ENCODE results near the gene GRID2. TPM values are rescaled to one million over a fixed set of nuclear protein-coding genes. Genes with fewer than 3 reads are reported as not detected.

GRID2 gene
- total and polyA plus RNA-seq, 8 donors, result 6.4 TPM; not detected in 7

GRCh38 chr4:93646233-93646930 is 1342.6 kb downstream of the GRID2 start:
- intact Hi-C loops (cut with DNase I; ENCODE audit: low total_unique reads), result no loop called here
- Histone ChIP-seq H3K27me3 (no peaks in the 10 kb centered on the region), H3K27ac (no peak overlapping the region), H3K4me1 (no peaks in the 10 kb centered on the region), H3K9me3 (no peaks in the 10 kb centered on the region), H3K4me3 (no peak overlapping the region), H3K36me3 (no peaks in the 10 kb centered on the region)
- TF ChIP-seq EP300 (IDR thresholded peaks at IDR 0.05) (no peak), POLR2A (IDR thresholded peaks at IDR 0.05) (no peak), POLR2AphosphoS5 (IDR thresholded peaks at IDR 0.05) (no peak), CTCF (IDR thresholded peaks at IDR 0.05) (no peak)
- peak in 1 of 2 donors; percentile 36 for DNase-seq

GRCh38 chr4:93648258-93648657 is 1344.5 kb downstream of the GRID2 start:
- Histone ChIP-seq H3K27ac (no peak overlapping the region), H3K9me3 (no peaks in the 10 kb centered on the region), H3K4me1 (no peaks in the 10 kb centered on the region), H3K36me3 (no peaks in the 10 kb centered on the region), H3K4me3 (no peak overlapping the region), H3K27me3 (no peaks in the 10 kb centered on the region)
- intact Hi-C loops (cut with DNase I; ENCODE audit: low total_unique reads), result no loop called here
- TF ChIP-seq CTCF (IDR thresholded peaks at IDR 0.05) (no peak), POLR2AphosphoS5 (IDR thresholded peaks at IDR 0.05) (no peak), EP300 (IDR thresholded peaks at IDR 0.05) (no peak), POLR2A (IDR thresholded peaks at IDR 0.05) (no peak)
- DNase-seq, result peak in 1 of 2 donors; percentile 9
- WGBS, 5 donors, result 82 to 94% (median 90%) methylated on average over 3 of the region's 3 CpGs

GRCh38 chr4:93649828-93650227 is 1346.1 kb downstream of the GRID2 start:
- no peaks in the 10 kb centered on the region for H3K36me3 ChIP-seq
- no peak overlapping the region for H3K27ac ChIP-seq
- H3K27me3 ChIP-seq, result no peaks in the 10 kb centered on the region
- no peak for TF ChIP-seq POLR2A (IDR thresholded peaks at IDR 0.05)
- DNase-seq, result no peak
- no peaks in the 10 kb centered on the region for H3K9me3 ChIP-seq
- no peaks in the 10 kb centered on the region for H3K4me1 ChIP-seq
- intact Hi-C loops (cut with DNase I; ENCODE audit: low total_unique reads), result no loop called here
- no peak overlapping the region for H3K4me3 ChIP-seq

- Histone ChIP-seq H3K9me3 (no peaks in the 10 kb centered on the region), H3K27me3 (no peaks in the 10 kb centered on the region)
Measured at GRCh38 chr4:93654211-93654610, 1350.4 kb downstream of the GRID2 start.

More at GRCh38 chr4:93654211-93654610, 1350.4 kb downstream of the GRID2 start:
- WGBS, 5 donors, result 48 to 76% (median 50%) methylated on average over 1 of the region's 1 CpG
- Histone ChIP-seq H3K4me1 (no peaks in the 10 kb centered on the region), H3K36me3 (no peaks in the 10 kb centered on the region), H3K4me3 (no peak overlapping the region), H3K27ac (no peak overlapping the region)
- no peak for TF ChIP-seq EP300 (IDR thresholded peaks at IDR 0.05)
- TF ChIP-seq POLR2AphosphoS5 (IDR thresholded peaks at IDR 0.05), result no peak
- no peak for TF ChIP-seq CTCF (IDR thresholded peaks at IDR 0.05)
- no peak for TF ChIP-seq POLR2A (IDR thresholded peaks at IDR 0.05)
- DNase-seq, result no peak
- intact Hi-C loops (cut with DNase I; ENCODE audit: low total_unique reads), result no loop called here

Data from stomach (tissue), 9 donors.